Inflammatory macrophage treated with lipopolysaccharide for 4 hours (primary cell): ENCODE data around the gene PLAAT5.

Experiments
- DNase-seq: peaks from one replicate; pipeline ENCODE4 v3.0.0-alpha.2; 2020

The PLAAT5 gene

GRCh38 chr11:63511048-63511748, 20.2 kb upstream of the PLAAT5 start:
- no peak for DNase-seq

GRCh38 chr11:63510360-63511047, 19.5 kb upstream of the PLAAT5 start:
- DNase-seq = no peak

GRCh38 chr11:63508745-63509144, 17.8 kb upstream of the PLAAT5 start:
- DNase-seq = no peak

GRCh38 chr11:63508009-63508408, 17.0 kb upstream of the PLAAT5 start:
- peak; percentile 64 for DNase-seq

DNA sequence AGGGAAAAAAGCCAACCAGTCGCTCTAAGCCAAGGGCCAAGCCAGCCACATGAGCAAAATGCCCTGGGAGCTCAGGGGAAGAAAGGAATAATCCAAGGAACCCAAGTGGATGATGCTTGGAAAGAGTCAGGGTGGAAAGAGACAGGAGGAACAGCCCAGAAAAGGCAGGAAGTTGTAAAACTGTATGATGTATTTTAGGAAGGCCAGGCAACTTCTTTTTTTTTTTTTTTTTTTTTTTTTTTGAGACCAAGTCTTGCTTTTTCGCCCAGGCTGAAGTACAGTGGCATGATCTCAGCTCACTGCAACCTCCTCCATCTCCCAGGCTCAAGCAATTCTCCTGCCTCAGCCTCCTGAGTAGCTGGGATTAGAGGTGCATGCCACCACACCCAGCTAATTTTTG, 16.5 kb upstream of the PLAAT5 start:
- DNase-seq = no peak

DNA sequence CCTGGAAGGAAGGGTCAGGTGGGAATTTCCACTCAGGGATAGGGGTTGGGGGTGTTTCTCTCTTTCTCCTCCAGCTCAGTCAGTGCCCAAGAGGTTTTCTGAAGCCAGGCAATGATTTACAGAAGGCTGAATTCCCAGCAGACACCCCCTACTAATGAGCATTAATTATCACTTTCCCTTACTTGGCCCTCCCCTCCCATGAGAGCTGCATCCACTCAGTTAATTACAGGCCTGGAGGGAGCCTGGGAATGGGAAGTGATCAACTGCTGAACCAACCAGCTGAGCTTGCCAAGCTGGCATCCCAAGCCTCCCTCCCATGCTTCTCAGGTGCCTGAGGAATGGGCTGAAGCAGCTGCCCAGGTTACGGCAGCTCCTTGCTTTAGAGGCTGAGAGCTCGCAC, 15.9 kb upstream of the PLAAT5 start:
- DNase-seq = no peak

GRCh38 chr11:63505857-63506528, 15.0 kb upstream of the PLAAT5 start, which contains the start of gene LGALS12:
Gene LGALS12, plus strand, starts transcription at chr11:63506084. Its CDS starts 375 bp downstream, at chr11:63506459.
- peak; percentile 43 for DNase-seq

- DNase-seq = peak; percentile 39
These were observed 14.1 kb upstream of the PLAAT5 start for GRCh38 chr11:63504933-63505586.

DNA sequence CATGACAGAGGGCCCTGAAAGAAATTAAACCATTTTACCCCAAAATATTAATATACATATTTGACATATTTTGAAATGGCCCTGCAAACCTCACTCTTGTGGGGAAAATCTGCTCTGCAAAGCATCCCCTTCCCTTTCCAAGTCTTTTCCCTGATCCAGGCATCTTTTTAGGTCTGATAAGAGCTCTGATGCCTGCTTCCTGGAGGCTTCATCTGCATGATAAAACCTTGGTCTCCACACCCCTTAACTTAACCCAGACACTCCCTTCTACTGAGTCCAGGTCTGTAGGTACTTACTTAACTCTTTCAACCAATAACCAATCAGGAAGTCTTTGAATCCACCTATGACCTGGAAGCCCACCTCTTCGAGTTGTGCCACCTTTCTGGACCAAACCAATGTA, 13.1 kb upstream of the PLAAT5 start:
- no peak for DNase-seq

GRCh38 chr11:63503492-63503891, 12.5 kb upstream of the PLAAT5 start:
- DNase-seq = peak; percentile 75

DNA sequence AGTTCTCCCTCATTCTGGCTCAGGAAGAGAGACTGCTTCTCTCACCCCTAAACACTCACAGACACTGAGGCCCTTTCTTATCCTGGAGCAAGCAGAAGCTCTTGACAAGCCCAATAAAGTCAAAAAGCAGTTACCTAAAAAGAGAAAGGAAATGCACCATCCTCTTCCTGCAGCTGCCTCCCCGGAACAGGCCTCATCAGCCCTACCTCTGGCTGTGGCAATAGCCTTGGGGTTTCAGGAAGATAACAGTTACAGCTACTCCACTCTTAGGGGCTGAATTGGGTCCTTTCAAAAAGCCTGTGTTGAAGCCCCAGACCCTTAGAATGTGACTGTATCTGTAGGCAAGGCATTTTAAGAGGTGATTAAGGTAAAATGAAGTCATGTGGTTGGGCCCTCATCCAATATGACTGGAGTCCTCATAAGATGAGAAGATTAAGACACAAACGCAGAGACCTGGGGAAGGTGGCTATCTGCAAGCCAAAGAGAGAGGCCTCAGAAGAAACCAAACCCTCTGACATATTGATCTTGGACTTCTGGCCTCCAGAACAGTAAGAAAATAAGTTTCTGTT, 11.4 kb upstream of the PLAAT5 start:
- DNase-seq = no peak

- DNase-seq = no peak
These were observed 10.3 kb upstream of the PLAAT5 start for GRCh38 chr11:63501236-63501635.

GRCh38 chr11:63499874-63500273, 8.9 kb upstream of the PLAAT5 start:
- DNase-seq = no peak

- DNase-seq = no peak
These were observed 4.0 kb upstream of the PLAAT5 start for GRCh38 chr11:63494975-63495374.

DNA sequence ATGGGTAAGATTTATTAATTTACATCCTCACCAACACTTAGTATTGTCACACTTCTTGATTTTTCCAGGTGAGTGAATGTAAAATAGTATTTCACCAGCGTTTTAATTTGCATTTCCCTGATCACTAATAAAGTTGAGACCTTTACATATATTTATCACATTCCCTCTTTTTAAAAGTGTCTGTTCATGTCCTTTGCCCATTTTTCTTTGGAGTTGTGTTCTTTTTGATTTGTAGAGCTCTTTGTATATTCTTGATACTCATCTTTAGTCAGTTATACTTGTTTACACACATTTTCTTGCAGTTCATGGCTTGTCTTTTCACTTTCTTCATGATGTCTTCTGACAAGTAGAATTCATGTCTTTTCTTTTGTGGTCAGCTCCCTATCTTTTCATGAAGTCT, 2.2 kb upstream of the PLAAT5 start:
- no peak for DNase-seq

DNA sequence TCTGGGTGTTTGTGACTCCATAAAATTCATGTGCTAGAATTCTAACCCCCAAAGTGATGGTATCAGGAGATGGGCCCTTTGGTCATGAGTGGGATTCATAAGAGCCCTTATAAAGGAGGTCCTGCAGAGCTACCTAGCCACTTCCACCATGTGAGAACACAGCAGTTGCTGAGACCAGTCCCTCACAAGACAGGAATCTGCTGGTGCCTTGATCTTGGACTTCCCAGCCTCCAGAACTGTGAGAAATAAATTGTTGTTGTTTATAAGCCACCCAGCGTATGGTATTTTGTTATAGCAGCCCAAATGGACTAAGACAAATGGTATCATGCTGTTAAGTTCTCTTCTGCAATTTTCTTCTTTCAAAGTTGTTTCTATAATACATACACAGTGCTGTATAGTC, 1.5 kb upstream of the PLAAT5 start:
- DNase-seq = no peak

- DNase-seq = no peak
These were observed 837 bp upstream of the PLAAT5 start for GRCh38 chr11:63491636-63492372.

- DNase-seq = no peak
These were observed 247 bp upstream of the PLAAT5 start for GRCh38 chr11:63491240-63491587.

GRCh38 chr11:63489879-63490278, 1.1 kb downstream of the PLAAT5 start:
- no peak for DNase-seq

GRCh38 chr11:63488789-63489188, 2.2 kb downstream of the PLAAT5 start:
- no peak for DNase-seq

DNA sequence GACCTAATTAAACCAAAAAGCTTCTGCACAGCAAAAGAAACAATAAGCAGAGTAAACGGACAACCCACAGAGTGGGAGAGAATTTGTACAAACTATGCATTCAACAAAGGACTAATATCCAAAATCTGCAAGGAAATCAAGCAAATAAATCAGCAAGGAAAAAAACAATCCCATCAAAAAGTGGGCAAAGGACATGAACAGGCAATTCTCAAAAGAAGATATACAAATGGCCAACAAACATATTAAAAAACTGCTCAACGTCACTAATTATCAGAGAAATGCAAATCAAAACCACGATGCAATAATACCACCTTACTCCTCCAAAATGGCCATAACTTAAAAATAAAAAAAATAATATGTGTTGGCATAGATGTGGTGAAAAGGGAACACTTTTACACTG, 5.2 kb downstream of the PLAAT5 start:
- no peak for DNase-seq

GRCh38 chr11:63480039-63480438, 10.9 kb downstream of the PLAAT5 start:
- DNase-seq = no peak

- DNase-seq = peak; percentile 67
These were observed 12.1 kb downstream of the PLAAT5 start for GRCh38 chr11:63478896-63479295.
